OCI-LY3 (cell line): Measurements from ENCODE around the gene CLEC16A.

ENCODE experiments used
- H2AFZ ChIP-seq: fragments of 200-600, 300-600 bp; shearing (Covaris generic); 2 replicates; pipeline ENCODE4 v1.6.0; 2014; ENCODE audit warnings: antibody characterized with exemption, low read depth, low read length
- H3K27ac ChIP-seq: fragments of 200-600, 300-600 bp; sonication (generic); 2 replicates; pipeline ENCODE4 v1.5.1; 2014; ENCODE audit warnings: mild to moderate bottlenecking, low read length, moderate library complexity, mixed read lengths
- H3K27me3 ChIP-seq: fragments of 200-600, 300-600 bp; sonication (generic); 2 replicates; pipeline ENCODE4 v1.6.1; 2014; ENCODE audit warnings: low read depth, low read length, mixed read lengths
- H3K36me3 ChIP-seq: fragments of 200-600, 300-600 bp; sonication (generic); replicated peaks from 2 replicates; pipeline ENCODE3; 2014; ENCODE audit warnings: low read depth, low read length, mixed read lengths
- H3K4me1 ChIP-seq: fragments of 300-600, 200-600 bp; sonication (generic); 2 replicates; pipeline ENCODE4 v1.6.1; 2014; ENCODE audit warnings: low read length, mixed read lengths
- H3K4me2 ChIP-seq: fragments of 200-600, 300-600 bp; sonication (generic); 2 replicates; pipeline ENCODE4 v1.6.1; 2014; ENCODE audit warnings: low read length, mixed read lengths
- H3K4me3 ChIP-seq: fragments of 300-600, 200-600 bp; sonication (generic); 2 replicates; pipeline ENCODE4 v1.5.1; 2014; ENCODE audit warnings: antibody characterized with exemption, mild to moderate bottlenecking, low read length, moderate library complexity
- H3K79me2 ChIP-seq: fragments of 300-600, 200-600 bp; shearing (Covaris generic); 2 replicates; pipeline ENCODE4 v1.6.1; 2014; ENCODE audit warnings: mild to moderate bottlenecking, low read length, mixed read lengths
- H3K9ac ChIP-seq: fragments of 300-600, 200-600 bp; shearing (Covaris generic); 2 replicates; pipeline ENCODE4 v1.6.0; 2014; ENCODE audit warnings: mild to moderate bottlenecking, low read length, moderate library complexity
- H3K9me3 ChIP-seq: fragments of 200-600, 300-600 bp; shearing (Covaris generic); 2 replicates; pipeline ENCODE4 v1.6.1; 2014; ENCODE audit warnings: low read length, mixed read lengths; ENCODE audit not compliant: insufficient read depth
- H4K20me1 ChIP-seq: fragments of 200-600, 300-600 bp; sonication (generic); 2 replicates; pipeline ENCODE4 v1.6.1; 2016; ENCODE audit warnings: low read length, mixed read lengths; ENCODE audit not compliant: insufficient read depth
- CTCF ChIP-seq: fragments of 200-600, 300-600 bp; sonication (generic); IDR thresholded peaks from 2 replicates; pipeline ENCODE4 v1.5.1; 2014; ENCODE audit warnings: antibody characterized with exemption, low read length, low read depth
- EZH2phosphoT487 ChIP-seq: fragments of 200-600 bp; shearing (Covaris generic); IDR thresholded peaks from 2 replicates; pipeline ENCODE4 v1.6.1; 2018; ENCODE audit warnings: antibody characterized with exemption, mixed run types, low read depth

Gene CLEC16A

GRCh38 chr16:11140098-11140375 is 195.7 kb downstream of the CLEC16A start:
- Histone ChIP-seq H2AFZ (no peak overlapping the region), H3K79me2 (no peaks in the 10 kb centered on the region), H3K36me3 (no peaks in the 10 kb centered on the region), H3K9me3 (no peaks in the 10 kb centered on the region), H3K4me3 (no peak overlapping the region), H3K27me3 (no peaks in the 10 kb centered on the region), H3K4me1 (peaks cover 5% of the 10 kb centered on the region; the same call in 1 of the 2 replicates), H3K27ac (no peak overlapping the region), H4K20me1 (no peaks in the 10 kb centered on the region), H3K9ac (no peak overlapping the region), H3K4me2 (no peak overlapping the region)
- TF ChIP-seq EZH2phosphoT487 (no peak), CTCF (no peak)

- Histone ChIP-seq H3K9ac (no peak overlapping the region), H3K27me3 (no peaks in the 10 kb centered on the region), H3K4me2 (no peak overlapping the region), H3K79me2 (no peaks in the 10 kb centered on the region), H3K27ac (no peak overlapping the region), H3K9me3 (no peaks in the 10 kb centered on the region), H3K36me3 (no peaks in the 10 kb centered on the region), H3K4me3 (no peak overlapping the region), H3K4me1 (peaks cover 5% of the 10 kb centered on the region; the same call in 1 of the 2 replicates), H4K20me1 (no peaks in the 10 kb centered on the region), H2AFZ (no peak overlapping the region)
- no peak for TF ChIP-seq CTCF
- TF ChIP-seq EZH2phosphoT487 = no peak
Observed at GRCh38 chr16:11140466-11140865, 196.1 kb downstream of the CLEC16A start.

GRCh38 chr16:11140867-11141266 is 196.5 kb downstream of the CLEC16A start:
- no peaks in the 10 kb centered on the region for H3K9me3 ChIP-seq
- H3K4me2 ChIP-seq = no peak overlapping the region
- H3K27me3 ChIP-seq = no peaks in the 10 kb centered on the region
- H2AFZ ChIP-seq = no peak overlapping the region
- H4K20me1 ChIP-seq = no peaks in the 10 kb centered on the region
- H3K4me1 ChIP-seq = peaks cover 5% of the 10 kb centered on the region; the same call in 1 of the 2 replicates
- no peaks in the 10 kb centered on the region for H3K36me3 ChIP-seq
- no peak overlapping the region for H3K4me3 ChIP-seq
- H3K27ac ChIP-seq = no peak overlapping the region
- no peaks in the 10 kb centered on the region for H3K79me2 ChIP-seq
- TF ChIP-seq CTCF = no peak
- no peak overlapping the region for H3K9ac ChIP-seq

DNA sequence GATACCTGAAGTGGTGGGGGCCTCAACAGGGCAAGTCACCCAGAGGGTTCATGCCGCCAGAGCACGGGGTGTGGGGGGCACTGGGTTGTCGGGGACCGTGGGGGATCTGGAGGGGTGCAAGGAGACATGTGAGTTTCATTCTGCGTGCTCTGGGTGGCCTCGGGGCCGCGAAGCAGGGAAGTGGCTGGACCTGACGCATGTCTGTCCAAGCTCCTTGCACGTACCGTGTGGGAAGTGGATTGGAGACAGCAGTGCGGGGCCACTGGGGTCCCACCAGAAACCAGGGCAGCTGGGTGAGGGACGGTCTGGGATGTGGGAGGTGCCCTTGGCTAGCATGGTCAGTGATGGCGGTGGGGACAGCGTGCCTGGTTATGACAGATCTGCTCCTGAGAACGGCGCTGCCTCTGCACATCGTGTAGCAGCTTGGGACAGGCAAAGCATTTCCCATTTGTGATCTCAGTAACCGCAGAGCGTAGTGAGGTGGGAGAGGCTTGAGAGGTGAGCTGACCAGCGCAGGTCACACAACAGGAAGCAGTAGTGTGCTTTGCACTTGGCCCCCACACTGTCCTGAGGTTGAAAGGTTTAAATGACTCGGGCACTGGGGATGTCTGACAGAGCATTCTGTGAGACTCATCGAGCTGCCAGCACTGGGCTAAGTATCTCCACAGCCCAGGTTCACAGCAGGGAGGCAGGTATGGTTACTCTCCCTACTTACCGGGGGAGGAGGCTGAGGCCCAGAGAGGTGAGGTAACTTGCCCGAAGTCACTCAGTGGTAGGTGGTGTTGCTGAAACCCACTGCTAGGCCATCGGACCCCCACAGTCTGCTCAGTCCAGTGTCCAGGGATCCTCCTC is 197.3 kb downstream of the CLEC16A start:
- H3K4me3 ChIP-seq = no peak overlapping the region
- no peaks in the 10 kb centered on the region for H3K79me2 ChIP-seq
- no peak overlapping the region for H3K9ac ChIP-seq
- H3K9me3 ChIP-seq = no peaks in the 10 kb centered on the region
- no peaks in the 10 kb centered on the region for H3K27me3 ChIP-seq
- no peak overlapping the region for H3K4me2 ChIP-seq
- TF ChIP-seq CTCF (no peak), EZH2phosphoT487 (no peak)
- peaks cover 5% of the 10 kb centered on the region; the same call in 1 of the 2 replicates for H3K4me1 ChIP-seq
- H3K36me3 ChIP-seq = no peaks in the 10 kb centered on the region
- no peaks in the 10 kb centered on the region for H4K20me1 ChIP-seq
- no peak overlapping the region for H3K27ac ChIP-seq
- H2AFZ ChIP-seq = no peak overlapping the region
